Fibroblast of pulmonary artery (primary cell): ENCODE results near the gene CACNA1G.

Source experiments
- DNase-seq: peaks from one replicate; pipeline ENCODE4 v3.0.0-alpha.2; 2010; ENCODE audit warnings: low read depth
- H3K4me3 ChIP-seq: replicated peaks from 2 replicates; pipeline ENCODE4 v1.5.1; 2011; ENCODE audit warnings: low read depth, mild to moderate bottlenecking, control low read depth, low read length, moderate library complexity
- CTCF ChIP-seq: IDR thresholded peaks from 2 replicates; pipeline ENCODE4 v1.5.1; 2011; ENCODE audit warnings: mild to moderate bottlenecking, control low read depth, low read length, inconsistent platforms; ENCODE audit errors: missing control alignments

CACNA1G gene

DNA sequence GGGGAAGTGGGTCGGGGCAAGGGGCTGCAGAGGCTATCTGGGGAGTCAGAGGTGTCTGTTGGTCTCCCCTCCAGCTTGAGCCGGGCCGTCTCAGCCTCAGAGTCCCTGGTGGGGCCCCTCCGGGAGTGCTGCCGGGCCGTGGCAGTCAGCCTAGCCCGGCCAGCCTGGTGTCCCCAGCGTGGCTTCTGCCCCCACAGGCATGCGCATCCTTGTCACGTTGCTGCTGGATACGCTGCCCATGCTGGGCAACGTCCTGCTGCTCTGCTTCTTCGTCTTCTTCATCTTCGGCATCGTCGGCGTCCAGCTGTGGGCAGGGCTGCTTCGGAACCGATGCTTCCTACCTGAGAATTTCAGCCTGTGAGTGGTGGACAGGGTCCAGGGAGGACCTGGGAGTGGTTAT is 11.2 kb downstream of the CACNA1G start:
- DNase-seq = no peak
- TF ChIP-seq CTCF = no peak

GRCh38 chr17:50572541-50572940 is 12.0 kb downstream of the CACNA1G start:
- TF ChIP-seq CTCF = no peak
- no peak overlapping the region for H3K4me3 ChIP-seq
- no peak for DNase-seq

More for the DNA sequence above, 11.2 kb downstream of the CACNA1G start:
- H3K4me3 ChIP-seq = no peak overlapping the region

- TF ChIP-seq CTCF = no peak
- no peak overlapping the region for H3K4me3 ChIP-seq
- DNase-seq = no peak
These were observed 13.5 kb downstream of the CACNA1G start for GRCh38 chr17:50573866-50574611.

GRCh38 chr17:50575581-50576210 is 15.2 kb downstream of the CACNA1G start:
- H3K4me3 ChIP-seq = no peak overlapping the region
- no peak for TF ChIP-seq CTCF
- DNase-seq = no peak

DNA sequence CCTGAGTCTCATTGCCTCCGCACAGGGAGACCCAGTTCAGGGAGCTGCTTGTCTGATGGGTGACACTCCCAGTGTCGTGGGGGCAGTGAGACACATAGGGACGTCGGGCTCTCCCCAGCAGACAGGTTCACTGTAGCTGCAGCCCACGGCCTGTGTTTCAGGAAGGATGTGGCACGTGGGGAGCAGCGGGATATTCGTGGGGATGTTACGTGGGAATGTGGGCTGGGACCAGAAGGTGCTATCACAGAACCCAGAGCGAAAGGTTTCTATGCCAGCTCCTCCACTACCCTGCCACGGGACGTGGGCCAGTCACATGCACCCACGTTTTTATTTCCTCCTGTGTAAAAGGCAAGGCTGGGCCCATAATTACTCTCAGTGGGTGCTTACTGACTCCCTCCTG is 16.3 kb downstream of the CACNA1G start:
- H3K4me3 ChIP-seq = no peak overlapping the region
- no peak for DNase-seq
- TF ChIP-seq CTCF = no peak

- TF ChIP-seq CTCF = no peak
- H3K4me3 ChIP-seq = no peak overlapping the region
- DNase-seq = no peak
These were observed 17.0 kb downstream of the CACNA1G start for GRCh38 chr17:50577451-50577954.
